Measurements from ENCODE around the gene RAB18. TPM values are rescaled to one million over a fixed set of nuclear protein-coding genes. Genes with fewer than 3 reads are reported as not detected.
A peak's percentile ranks its signal among the peaks of the same experiment; 100 is the strongest.

The RAB18 gene
- total RNA-seq, 1 experiment from 2014 or later, result 68.1 TPM

DNA sequence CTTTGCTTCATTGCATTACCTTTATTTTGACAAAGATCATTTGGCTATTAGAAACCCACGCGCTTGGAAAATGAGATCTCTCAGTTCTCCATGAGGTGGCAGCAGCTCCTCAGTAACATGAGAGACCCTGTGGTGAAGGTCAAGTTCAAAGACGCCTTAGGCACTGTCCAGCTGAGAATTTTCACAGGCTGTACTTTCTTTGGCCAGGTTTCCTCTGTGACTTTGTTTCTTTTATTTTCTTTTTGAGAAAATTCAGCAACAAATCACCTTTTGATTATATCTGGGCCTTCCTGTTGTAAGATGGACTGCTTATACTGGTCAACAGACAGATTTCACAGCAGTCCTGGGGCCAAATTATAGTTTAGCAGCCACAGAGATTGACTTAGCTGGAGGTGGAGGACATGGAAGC is 54.5 kb downstream of the RAB18 start:
- peaks cover 0 to 8% of the 10 kb centered on the region in 2 experiments; a peak in 2 of 4 replicates for H3K4me1 ChIP-seq (ENCODE audit: control insufficient read depth in 1 of 2, insufficient read depth in 2 of 2, low read length in 2 of 2)
- no peaks in the 10 kb centered on the region for H3K9me2 ChIP-seq (ENCODE audit: insufficient read depth)
- H3K79me2 ChIP-seq (ENCODE audit: insufficient read depth, low read length), result no peaks in the 10 kb centered on the region
- no peaks in the 10 kb centered on the region for H3K36me3 ChIP-seq (ENCODE audit: control insufficient read depth in 1 of 2, insufficient read depth in 2 of 2, low read length in 2 of 2)
- no peak overlapping the region for H3K4me2 ChIP-seq (ENCODE audit: low read length)
- ATAC-seq (peak; percentile 87), DNase-seq (ENCODE audit: low read depth, low spot score) (peak; percentile 58)
- no TSS peak for BruUV-seq (replicated peaks)
- no peak overlapping the region; the same call in 1 of the 2 replicates for H3K27ac ChIP-seq (ENCODE audit: low read depth, low read length)
- TF ChIP-seq, protein P1, sequence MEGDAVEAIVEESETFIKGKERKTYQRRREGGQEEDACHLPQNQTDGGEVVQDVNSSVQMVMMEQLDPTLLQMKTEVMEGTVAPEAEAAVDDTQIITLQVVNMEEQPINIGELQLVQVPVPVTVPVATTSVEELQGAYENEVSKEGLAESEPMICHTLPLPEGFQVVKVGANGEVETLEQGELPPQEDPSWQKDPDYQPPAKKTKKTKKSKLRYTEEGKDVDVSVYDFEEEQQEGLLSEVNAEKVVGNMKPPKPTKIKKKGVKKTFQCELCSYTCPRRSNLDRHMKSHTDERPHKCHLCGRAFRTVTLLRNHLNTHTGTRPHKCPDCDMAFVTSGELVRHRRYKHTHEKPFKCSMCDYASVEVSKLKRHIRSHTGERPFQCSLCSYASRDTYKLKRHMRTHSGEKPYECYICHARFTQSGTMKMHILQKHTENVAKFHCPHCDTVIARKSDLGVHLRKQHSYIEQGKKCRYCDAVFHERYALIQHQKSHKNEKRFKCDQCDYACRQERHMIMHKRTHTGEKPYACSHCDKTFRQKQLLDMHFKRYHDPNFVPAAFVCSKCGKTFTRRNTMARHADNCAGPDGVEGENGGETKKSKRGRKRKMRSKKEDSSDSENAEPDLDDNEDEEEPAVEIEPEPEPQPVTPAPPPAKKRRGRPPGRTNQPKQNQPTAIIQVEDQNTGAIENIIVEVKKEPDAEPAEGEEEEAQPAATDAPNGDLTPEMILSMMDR (IDR thresholded peaks at IDR 0.05 in 2 of 3, conservative IDR thresholded peaks at IDR 0.05 in 1 of 3; ENCODE audit: borderline replicate concordance in 1 of 3, insufficient read depth in 1 of 3, low read depth in 2 of 3, low read length in 2 of 3), result peak; percentile 70 to 85 (median 76); a peak in 5 of 6 replicates
- TF ChIP-seq RAD21 (IDR thresholded peaks at IDR 0.05; ENCODE audit: low read depth) (peak; percentile 93), CEBPB (IDR thresholded peaks at IDR 0.05; ENCODE audit: low read depth) (no peak), TCF7L2 (IDR thresholded peaks at IDR 0.05; ENCODE audit: borderline replicate concordance, extremely low read depth, insufficient read depth, insufficient read length) (peak; percentile 55), SP1 (IDR thresholded peaks at IDR 0.05; ENCODE audit: low read depth) (no peak)
- TF ChIP-seq, protein P2, sequence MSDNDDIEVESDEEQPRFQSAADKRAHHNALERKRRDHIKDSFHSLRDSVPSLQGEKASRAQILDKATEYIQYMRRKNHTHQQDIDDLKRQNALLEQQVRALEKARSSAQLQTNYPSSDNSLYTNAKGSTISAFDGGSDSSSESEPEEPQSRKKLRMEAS (IDR thresholded peaks at IDR 0.05), result 0 out of 2 replicates have a peak, but pooled peaks have one; percentile 8
- ChIA-PET CTCF (interaction anchor here (0.7 to 2.2 kb wide), 7 partner anchors 99 to 835 kb away, joined by 3 to 9 read pairs (median 4); partner anchors contain the start of gene MPP7), RAD21 (ENCODE audit: low non-redundant PET in 1 of 2, low total read pairs in 2 of 2, uncharacterized antibody in 2 of 2, unreplicated experiment in 2 of 2) (interaction anchor here in 1 of 2 experiments (1.8 kb wide), 1 partner anchor 683 kb away, joined by 4 read pairs; no protein-coding TSS in a partner anchor), POLR2A (no interaction called here)
- intact Hi-C loops (cut with micrococcal nuclease), result loop anchor here (1.0 to 2.0 kb wide), 4 partner anchors 98 to 824 kb away; no protein-coding TSS in a partner anchor
- no peak overlapping the region for H2AFZ ChIP-seq (ENCODE audit: low read depth, low read length, poor library complexity, severe bottlenecking)
- H3K4me3 ChIP-seq (replicated peaks in 1 of 2; ENCODE audit: low read depth in 1 of 2, low read length in 2 of 2), result no peak overlapping the region
- H3K27me3 ChIP-seq (ENCODE audit: insufficient read depth, low read length), result no peaks in the 10 kb centered on the region
- no peaks in the 10 kb centered on the region for H3K9me3 ChIP-seq (ENCODE audit: control insufficient read depth in 1 of 2, insufficient read depth in 1 of 2, low read depth in 1 of 2, low read length in 2 of 2)
- H3K9ac ChIP-seq (ENCODE audit: low read length), result no peak overlapping the region
- H4K20me1 ChIP-seq (ENCODE audit: insufficient read depth), result no peaks in the 10 kb centered on the region

DNA sequence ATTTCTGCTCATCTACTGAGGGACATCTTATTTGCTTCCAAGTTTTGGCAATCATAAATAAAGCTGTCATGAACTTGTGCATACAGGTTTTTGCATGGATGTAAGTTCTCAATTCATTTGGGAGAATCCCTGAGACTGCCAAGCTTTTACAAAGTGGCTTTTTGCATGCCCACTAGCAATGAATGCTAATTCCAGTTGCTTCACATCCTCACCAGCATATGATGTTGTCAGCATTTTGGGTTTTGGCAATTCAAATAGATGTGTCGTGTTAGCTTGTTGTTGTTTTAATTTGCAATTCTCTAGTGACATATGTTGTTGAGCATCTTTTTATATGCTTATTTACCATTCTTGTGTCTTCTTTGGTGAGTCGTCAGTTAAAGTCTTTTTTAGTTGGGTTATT is 57.2 kb downstream of the RAB18 start:
- intact Hi-C loops (cut with micrococcal nuclease), result no loop called here
- Histone ChIP-seq H2AFZ (ENCODE audit: low read depth, low read length, poor library complexity, severe bottlenecking) (no peak overlapping the region), H3K79me2 (ENCODE audit: insufficient read depth, low read length) (no peaks in the 10 kb centered on the region), H3K9me3 (ENCODE audit: control insufficient read depth in 1 of 2, insufficient read depth in 1 of 2, low read depth in 1 of 2, low read length in 2 of 2) (no peaks in the 10 kb centered on the region), H3K4me2 (ENCODE audit: low read length) (no peak overlapping the region), H3K36me3 (ENCODE audit: control insufficient read depth in 1 of 2, insufficient read depth in 2 of 2, low read length in 2 of 2) (no peaks in the 10 kb centered on the region), H3K27ac (ENCODE audit: low read depth, low read length) (no peak overlapping the region), H3K9me2 (ENCODE audit: insufficient read depth) (no peaks in the 10 kb centered on the region), H3K27me3 (ENCODE audit: insufficient read depth, low read length) (no peaks in the 10 kb centered on the region), H3K4me3 (replicated peaks in 1 of 2; ENCODE audit: low read depth in 1 of 2, low read length in 2 of 2) (no peak overlapping the region), H3K4me1 (ENCODE audit: control insufficient read depth in 1 of 2, insufficient read depth in 2 of 2, low read length in 2 of 2) (peaks cover 0 to 8% of the 10 kb centered on the region in 2 experiments; a peak in 2 of 4 replicates), H3K9ac (ENCODE audit: low read length) (no peak overlapping the region), H4K20me1 (ENCODE audit: insufficient read depth) (no peaks in the 10 kb centered on the region)
- ChIA-PET POLR2A (no interaction called here), RAD21 (ENCODE audit: low non-redundant PET in 1 of 2, low total read pairs in 2 of 2, uncharacterized antibody in 2 of 2, unreplicated experiment in 2 of 2) (no interaction called here), CTCF (interaction anchor here (1.3 kb wide), 1 partner anchor 680 kb away, joined by 4 read pairs; no protein-coding TSS in a partner anchor)
- ATAC-seq (no peak), DNase-seq (ENCODE audit: low read depth, low spot score) (no peak)
- BruUV-seq (replicated peaks), result no TSS peak
- TF ChIP-seq ZFX (IDR thresholded peaks at IDR 0.05) (no peak), SIN3A (IDR thresholded peaks at IDR 0.05; ENCODE audit: low read depth) (no peak), EZH2 (IDR thresholded peaks at IDR 0.05) (no peak), POLR2A (IDR thresholded peaks at IDR 0.05; ENCODE audit: borderline replicate concordance, extremely low read depth, insufficient read depth, insufficient read length) (no peak), YY1 (IDR thresholded peaks at IDR 0.05; ENCODE audit: extremely low read depth, insufficient replicate concordance, low read depth, low read length) (no peak), POLR2AphosphoS5 (IDR thresholded peaks at IDR 0.05; ENCODE audit: low read depth, low read length) (no peak), CEBPB (IDR thresholded peaks at IDR 0.05; ENCODE audit: low read depth) (no peak), ELF1 (IDR thresholded peaks at IDR 0.05; ENCODE audit: borderline replicate concordance, low read depth) (no peak), SRF (IDR thresholded peaks at IDR 0.05; ENCODE audit: low read depth) (no peak)
- TF ChIP-seq, protein P3, sequence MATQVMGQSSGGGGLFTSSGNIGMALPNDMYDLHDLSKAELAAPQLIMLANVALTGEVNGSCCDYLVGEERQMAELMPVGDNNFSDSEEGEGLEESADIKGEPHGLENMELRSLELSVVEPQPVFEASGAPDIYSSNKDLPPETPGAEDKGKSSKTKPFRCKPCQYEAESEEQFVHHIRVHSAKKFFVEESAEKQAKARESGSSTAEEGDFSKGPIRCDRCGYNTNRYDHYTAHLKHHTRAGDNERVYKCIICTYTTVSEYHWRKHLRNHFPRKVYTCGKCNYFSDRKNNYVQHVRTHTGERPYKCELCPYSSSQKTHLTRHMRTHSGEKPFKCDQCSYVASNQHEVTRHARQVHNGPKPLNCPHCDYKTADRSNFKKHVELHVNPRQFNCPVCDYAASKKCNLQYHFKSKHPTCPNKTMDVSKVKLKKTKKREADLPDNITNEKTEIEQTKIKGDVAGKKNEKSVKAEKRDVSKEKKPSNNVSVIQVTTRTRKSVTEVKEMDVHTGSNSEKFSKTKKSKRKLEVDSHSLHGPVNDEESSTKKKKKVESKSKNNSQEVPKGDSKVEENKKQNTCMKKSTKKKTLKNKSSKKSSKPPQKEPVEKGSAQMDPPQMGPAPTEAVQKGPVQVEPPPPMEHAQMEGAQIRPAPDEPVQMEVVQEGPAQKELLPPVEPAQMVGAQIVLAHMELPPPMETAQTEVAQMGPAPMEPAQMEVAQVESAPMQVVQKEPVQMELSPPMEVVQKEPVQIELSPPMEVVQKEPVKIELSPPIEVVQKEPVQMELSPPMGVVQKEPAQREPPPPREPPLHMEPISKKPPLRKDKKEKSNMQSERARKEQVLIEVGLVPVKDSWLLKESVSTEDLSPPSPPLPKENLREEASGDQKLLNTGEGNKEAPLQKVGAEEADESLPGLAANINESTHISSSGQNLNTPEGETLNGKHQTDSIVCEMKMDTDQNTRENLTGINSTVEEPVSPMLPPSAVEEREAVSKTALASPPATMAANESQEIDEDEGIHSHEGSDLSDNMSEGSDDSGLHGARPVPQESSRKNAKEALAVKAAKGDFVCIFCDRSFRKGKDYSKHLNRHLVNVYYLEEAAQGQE (IDR thresholded peaks at IDR 0.05; ENCODE audit: low read depth), result no peak
- TF ChIP-seq, protein P2 (IDR thresholded peaks at IDR 0.05), result no peak

All from HCT116 (cell line).